H9 (cell line): ENCODE data around the gene PAM. TPM values are rescaled to one million over a fixed set of nuclear protein-coding genes. Genes with fewer than 3 reads are reported as not detected.

Experiments used
- DNase-seq: peaks from one replicate; pipeline ENCODE4 v3.0.0-alpha.2; 2017
- H2AFZ ChIP-seq: one replicate; pipeline ENCODE4 v1.6.1; 2013; ENCODE audit warnings: mild to moderate bottlenecking, low read length, control low read depth, moderate library complexity
- H2AK5ac ChIP-seq: 2 replicates; pipeline ENCODE4 v1.6.1; 2013; ENCODE audit warnings: low read length, control low read depth, mixed read lengths; ENCODE audit not compliant: insufficient read length
- H2BK120ac ChIP-seq: one replicate; pipeline ENCODE4 v1.6.1; 2013; ENCODE audit warnings: low read depth, mild to moderate bottlenecking, low read length, control low read depth, inconsistent platforms; ENCODE audit not compliant: poor library complexity, severe bottlenecking
- H2BK12ac ChIP-seq: 2 replicates; pipeline ENCODE4 v1.6.1; 2013; ENCODE audit warnings: low read length, control low read depth, mixed read lengths, low read depth; ENCODE audit not compliant: insufficient read length
- H2BK15ac ChIP-seq: 2 replicates; pipeline ENCODE4 v1.6.1; 2013; ENCODE audit warnings: low read depth, low read length, control low read depth
- H2BK20ac ChIP-seq: one replicate; pipeline ENCODE4 v1.6.1; 2013; ENCODE audit warnings: low read depth, mild to moderate bottlenecking, low read length, control low read depth, inconsistent platforms; ENCODE audit not compliant: poor library complexity, severe bottlenecking
- H2BK5ac ChIP-seq: 2 replicates; pipeline ENCODE4 v1.6.1; 2013; ENCODE audit warnings: low read length, control low read depth, mixed read lengths; ENCODE audit not compliant: insufficient read length
- H3K14ac ChIP-seq: 2 replicates; pipeline ENCODE4 v1.6.1; 2013; ENCODE audit warnings: low read length, control low read depth; ENCODE audit not compliant: insufficient read depth
- H3K18ac ChIP-seq: 2 replicates; pipeline ENCODE4 v1.6.1; 2013; ENCODE audit warnings: low read depth, mild to moderate bottlenecking, mixed read lengths, low read length, control low read depth; ENCODE audit not compliant: insufficient read length
- H3K23ac ChIP-seq: 2 replicates; pipeline ENCODE4 v1.6.1; 2013; ENCODE audit warnings: low read length, control low read depth, mixed read lengths, low read depth; ENCODE audit not compliant: insufficient read length
- H3K23me2 ChIP-seq: 2 replicates; pipeline ENCODE4 v1.6.1; 2013; ENCODE audit warnings: low read depth, mild to moderate bottlenecking, mixed read lengths, low read length, control low read depth; ENCODE audit not compliant: insufficient read length, poor library complexity, severe bottlenecking
- H3K27ac ChIP-seq: 2 replicates; pipeline ENCODE4 v1.5.1; 2013; ENCODE audit warnings: low read length, control low read depth, mixed read lengths, low read depth; ENCODE audit not compliant: insufficient read length
- H3K27me3 ChIP-seq: 2 replicates; pipeline ENCODE4 v1.6.1; 2013; ENCODE audit warnings: low read length, control low read depth, inconsistent platforms; ENCODE audit not compliant: insufficient read depth
- H3K4ac ChIP-seq: 2 replicates; pipeline ENCODE4 v1.6.1; 2013; ENCODE audit warnings: low read depth, mild to moderate bottlenecking, control low read depth, inconsistent platforms, low read length, moderate library complexity
- H3K4me1 ChIP-seq: 2 replicates; pipeline ENCODE4 v1.6.1; 2013; ENCODE audit warnings: low read length, control low read depth, inconsistent platforms; ENCODE audit not compliant: insufficient read depth
- H3K4me2 ChIP-seq: 2 replicates; pipeline ENCODE4 v1.6.1; 2013; ENCODE audit warnings: low read length, control low read depth, mixed read lengths; ENCODE audit not compliant: insufficient read length, insufficient read depth
- H3K56ac ChIP-seq: 2 replicates; pipeline ENCODE4 v1.6.1; 2013; ENCODE audit warnings: low read depth, mild to moderate bottlenecking, mixed read lengths, low read length, control low read depth; ENCODE audit not compliant: insufficient read length
- H3K79me1 ChIP-seq: 2 replicates; pipeline ENCODE4 v1.6.1; 2013; ENCODE audit warnings: low read depth, mild to moderate bottlenecking, moderate library complexity, low read length, control low read depth, inconsistent platforms; ENCODE audit not compliant: insufficient read depth, poor library complexity, severe bottlenecking
- H3K79me2 ChIP-seq: 2 replicates; pipeline ENCODE4 v1.6.1; 2013; ENCODE audit warnings: low read length, control low read depth, inconsistent platforms; ENCODE audit not compliant: insufficient read depth
- H3K9ac ChIP-seq: 2 replicates; pipeline ENCODE4 v1.6.1; 2013; ENCODE audit warnings: low read length, control low read depth, mixed read lengths; ENCODE audit not compliant: insufficient read length; ENCODE audit errors: extremely low read depth
- H3K9me3 ChIP-seq: one replicate; pipeline ENCODE4 v1.6.1; 2013; ENCODE audit warnings: low read depth, low read length, inconsistent platforms; ENCODE audit not compliant: control insufficient read depth
- H3T11ph ChIP-seq: one replicate; pipeline ENCODE4 v1.6.1; 2013; ENCODE audit warnings: mild to moderate bottlenecking, low read length, control low read depth, inconsistent platforms
- H4K20me1 ChIP-seq: one replicate; pipeline ENCODE4 v1.6.1; 2013; ENCODE audit not compliant: control insufficient read depth, insufficient read length, insufficient read depth
- H4K5ac ChIP-seq: 2 replicates; pipeline ENCODE4 v1.6.1; 2013; ENCODE audit warnings: low read depth, mild to moderate bottlenecking, mixed read lengths, low read length, control low read depth; ENCODE audit not compliant: insufficient read length
- H4K8ac ChIP-seq: replicated peaks from 2 replicates; pipeline ENCODE4 v1.6.1; 2013; ENCODE audit warnings: low read length, control low read depth, mixed read lengths, low read depth; ENCODE audit not compliant: insufficient read length
- H4K91ac ChIP-seq: 2 replicates; pipeline ENCODE4 v1.6.1; 2013; ENCODE audit warnings: low read depth, mild to moderate bottlenecking, moderate library complexity, mixed read lengths, low read length, control low read depth; ENCODE audit not compliant: insufficient read length
- H3K27ac Mint-ChIP-seq, 3 experiments: 2 replicates in 2 of 3; 3 replicates in 1 of 3; pipeline ENCODE4 v1.8.0; 2020 to 2021; ENCODE audit warnings: mixed read lengths in 3 of 3, mild to moderate bottlenecking in 1 of 3, moderate library complexity in 1 of 3
- H3K27me3 Mint-ChIP-seq: 2 replicates; pipeline ENCODE4 v1.8.0; 2021; ENCODE audit warnings: low read depth, mild to moderate bottlenecking, moderate library complexity, mixed read lengths
- H3K36me3 Mint-ChIP-seq, 3 experiments: 2 replicates in 2 of 3; 3 replicates in 1 of 3; pipeline ENCODE4 v1.8.0; 2020 to 2021; ENCODE audit warnings: low read depth in 3 of 3, mixed read lengths in 3 of 3; ENCODE audit not compliant: insufficient read depth in 1 of 3
- H3K4me1 Mint-ChIP-seq, 2 experiments: 2 replicates each; pipeline ENCODE4 v1.8.0; 2020; ENCODE audit warnings: mixed read lengths in 2 of 2
- H3K4me3 Mint-ChIP-seq, 2 experiments: 2 replicates in 1 of 2; 3 replicates in 1 of 2; pipeline ENCODE4 v1.8.0; 2020 to 2021; ENCODE audit warnings: mild to moderate bottlenecking in 2 of 2, mixed read lengths in 2 of 2, moderate library complexity in 1 of 2
- H3K9me3 Mint-ChIP-seq, 2 experiments: 2 replicates in 1 of 2; 3 replicates in 1 of 2; pipeline ENCODE4 v1.8.0; 2020; ENCODE audit warnings: mild to moderate bottlenecking in 2 of 2, mixed read lengths in 2 of 2, moderate library complexity in 1 of 2
- CTCF ChIP-seq: fragments of 200-600 bp; sonication (generic); conservative IDR thresholded peaks from 3 replicates; pipeline ENCODE4 v1.8.0; 2021; ENCODE audit warnings: antibody characterized with exemption, mild to moderate bottlenecking
- WGBS: extraction: QIAGEN DNeasy Blood & Tissue Kit; methylation state at CpG from one replicate; pipeline ENCODE4 v1.1.7; 2013; ENCODE audit warnings: missing lambda C conversion rate, low lambda C conversion rate, mixed read lengths; ENCODE audit not compliant: insufficient read length; ENCODE audit errors: extremely low coverage; 5-methylcytosine and 5-hydroxymethylcytosine counted together
- total RNA-seq: library from RNA; stranded (reverse); gene quantifications from 2 replicates; pipeline ENCODE4 v1.2.1, GENCODE V29; 2021

Gene PAM
- total RNA-seq, 1 experiment from 2014 or later = 31.5 TPM

- no peak overlapping the region for H3K27ac Mint-ChIP-seq
- H3K4me1 ChIP-seq = no peaks in the 10 kb centered on the region
- H3K14ac ChIP-seq = no peak overlapping the region
- no peak overlapping the region for H4K91ac ChIP-seq
- H3K9me3 ChIP-seq = no peaks in the 10 kb centered on the region
- no peak overlapping the region for H3K4me3 Mint-ChIP-seq
- no peak overlapping the region for H3K23ac ChIP-seq
- no peaks in the 10 kb centered on the region for H3K79me1 ChIP-seq
- no peak overlapping the region for H2BK15ac ChIP-seq
- H3K36me3 Mint-ChIP-seq = no peaks in the 10 kb centered on the region
- no peak overlapping the region for H2BK20ac ChIP-seq
- no CpG with 5 or more reads among the region's 3 CpGs for WGBS
- no peak for TF ChIP-seq CTCF
- H3K56ac ChIP-seq = no peak overlapping the region
- no peak overlapping the region for H2AK5ac ChIP-seq
- no peaks in the 10 kb centered on the region for H3K27me3 ChIP-seq
- no peak overlapping the region for H2BK12ac ChIP-seq
- H2AFZ ChIP-seq = no peak overlapping the region
- H2BK5ac ChIP-seq = no peak overlapping the region
- H3K79me2 ChIP-seq = no peaks in the 10 kb centered on the region
- no peaks in the 10 kb centered on the region for H3K23me2 ChIP-seq
- H4K5ac ChIP-seq = no peak overlapping the region
- no peaks in the 10 kb centered on the region for H4K20me1 ChIP-seq
- no peak overlapping the region for H3T11ph ChIP-seq
- no peaks in the 10 kb centered on the region for H3K27me3 Mint-ChIP-seq
- no peak overlapping the region for H3K4me2 ChIP-seq
- no peaks in the 10 kb centered on the region for H3K9me3 Mint-ChIP-seq
- H3K4ac ChIP-seq = no peak overlapping the region
- no peak for DNase-seq
- H3K9ac ChIP-seq = no peak overlapping the region
- H3K27ac ChIP-seq = no peak overlapping the region
- H3K18ac ChIP-seq = no peak overlapping the region
- H2BK120ac ChIP-seq = no peak overlapping the region
- no peak overlapping the region for H4K8ac ChIP-seq
- 0 out of 4 replicates have a peak, but pooled peaks cover 0 to 3% of the 10 kb centered on the region in 2 experiments for H3K4me1 Mint-ChIP-seq
Observed at GRCh38 chr5:102890133-102890532, 135.0 kb downstream of the PAM start.
